HepG2 (cell line): ENCODE data around the gene SCN7A.

ENCODE experiments used
- NFIB ChIP-seq: sonication (generic); formaldehyde crosslinking; IDR thresholded peaks from 2 replicates; pipeline ENCODE4 v1.9.0; 2021; ENCODE audit warnings: missing genetic modification reagents, mild to moderate bottlenecking, borderline replicate concordance
- ZNF703 ChIP-seq: sonication (generic); formaldehyde crosslinking; IDR thresholded peaks from 2 replicates; pipeline ENCODE4 v1.5.1; 2020; ENCODE audit warnings: missing genetic modification reagents, mild to moderate bottlenecking, moderate library complexity, borderline replicate concordance

DNA sequence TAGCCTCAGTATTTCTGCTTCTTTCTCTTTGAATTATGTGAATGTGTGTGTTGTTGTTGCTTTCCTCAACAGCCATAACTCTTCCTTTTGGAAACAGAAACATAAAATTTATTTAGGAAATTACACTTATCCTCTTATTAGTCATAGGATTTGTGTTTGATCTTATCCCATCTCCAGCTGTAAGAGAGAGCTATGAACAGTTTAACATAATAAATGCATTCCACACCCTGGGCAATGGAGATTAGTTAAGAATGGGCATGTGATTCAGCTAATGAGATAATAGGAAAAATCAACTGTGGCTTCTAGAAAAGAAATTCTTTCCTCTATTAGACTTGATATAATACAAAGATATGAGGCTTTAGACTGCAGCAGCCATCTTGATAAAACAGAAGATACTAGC, 55.0 kb downstream of the SCN7A start:
- no peak for TF ChIP-seq ZNF703 (CRISPR knock-in tag)
- TF ChIP-seq NFIB (CRISPR knock-in tag), result no peak
